ENCODE data around the gene GOLM1. TPM values are rescaled to one million over a fixed set of nuclear protein-coding genes. Genes with fewer than 3 reads are reported as not detected.

The GOLM1 gene
- total and polyA plus RNA-seq, 9 of the 15 experiments (the other 6 are each of a cell fraction or from before 2014, with no cell fraction given) = 0.09 to 0.96 (median 0.40) TPM; not detected in 4

- CTCF ChIA-PET (ENCODE audit: low intra/inter-chr PET ratio) = no interaction called here
- Histone ChIP-seq H3K9me3 (replicated peaks; ENCODE audit: control insufficient read depth, insufficient read depth, low read depth, low read length) (no peaks in the 10 kb centered on the region), H3K4me3 (no peak overlapping the region), H2AFZ (ENCODE audit: low read depth, low read length) (no peak overlapping the region), H3K9me1 (ENCODE audit: control insufficient read depth, insufficient read depth, low read length) (no peaks in the 10 kb centered on the region), H3K4me1 (replicated peaks in 1 of 2; ENCODE audit: control insufficient read depth in 2 of 2, insufficient read depth in 2 of 2, low read length in 2 of 2) (no peaks in the 10 kb centered on the region; a peak in 1 of 5 replicates), H3K4me2 (ENCODE audit: insufficient read depth, low read length) (no peak overlapping the region), H3K36me3 (ENCODE audit: control insufficient read depth, insufficient read depth, low read length) (no peaks in the 10 kb centered on the region), H3K27ac (ENCODE audit: extremely low read depth, low read depth, low read length) (no peak overlapping the region), H3K9ac (ENCODE audit: insufficient read depth in 1 of 2, low read depth in 2 of 2, low read length in 2 of 2) (no peak overlapping the region), H3K79me2 (ENCODE audit: control insufficient read depth, insufficient read depth, low read length) (no peaks in the 10 kb centered on the region), H4K20me1 (replicated peaks; ENCODE audit: control insufficient read depth, insufficient read depth, low read length) (no peaks in the 10 kb centered on the region), H3K27me3 (ENCODE audit: control insufficient read depth in 2 of 2, insufficient read depth in 2 of 2, low read length in 2 of 2) (peaks cover 5 to 28% of the 10 kb centered on the region in 2 experiments; a peak in 4 of 5 replicates)
- BruUV-seq (replicated peaks) = no TSS peak
- 23% methylated on average over 9 of the region's 9 CpGs for WGBS (ENCODE audit: insufficient coverage, low coverage, missing lambda C conversion rate)
- ATAC-seq (no peak), FAIRE-seq (no peak), DNase-seq (ENCODE audit: extremely low read depth in 1 of 4, low spot score in 3 of 4) (no peak)
- in situ Hi-C loops (cut with MboI) = no loop called here
- TF ChIP-seq KDM4B (IDR thresholded peaks at IDR 0.05; ENCODE audit: borderline replicate concordance in 2 of 2, low read depth in 1 of 2) (no peak), HDAC8 (tag; IDR thresholded peaks at IDR 0.05) (no peak), CBX8 (IDR thresholded peaks at IDR 0.05; ENCODE audit: borderline replicate concordance, extremely low read depth, low read depth, low read length, poor library complexity, severe bottlenecking) (no peak), ZFP36 (IDR thresholded peaks at IDR 0.05; ENCODE audit: low read depth, low read length, partially characterized antibody) (no peak)
- intact Hi-C loops (cut with micrococcal nuclease) = no loop called here
- POLR2A ChIA-PET = no interaction called here
These were observed 62.8 kb downstream of the GOLM1 start for GRCh38 chr9:86036555-86036954.

- DNase-seq (ENCODE audit: extremely low read depth in 1 of 4, low spot score in 3 of 4) (no peak), FAIRE-seq (no peak), ATAC-seq (no peak)
- Histone ChIP-seq H3K36me3 (ENCODE audit: control insufficient read depth, insufficient read depth, low read length) (no peaks in the 10 kb centered on the region), H3K4me3 (no peak overlapping the region), H3K27ac (ENCODE audit: extremely low read depth, low read depth, low read length) (no peak overlapping the region), H3K79me2 (ENCODE audit: control insufficient read depth, insufficient read depth, low read length) (no peaks in the 10 kb centered on the region), H3K4me1 (replicated peaks in 1 of 2; ENCODE audit: control insufficient read depth in 2 of 2, insufficient read depth in 2 of 2, low read length in 2 of 2) (no peaks in the 10 kb centered on the region), H4K20me1 (replicated peaks; ENCODE audit: control insufficient read depth, insufficient read depth, low read length) (no peaks in the 10 kb centered on the region), H3K4me2 (ENCODE audit: insufficient read depth, low read length) (no peak overlapping the region), H3K9me3 (replicated peaks; ENCODE audit: control insufficient read depth, insufficient read depth, low read depth, low read length) (no peaks in the 10 kb centered on the region), H3K9me1 (ENCODE audit: control insufficient read depth, insufficient read depth, low read length) (no peaks in the 10 kb centered on the region), H2AFZ (ENCODE audit: low read depth, low read length) (no peak overlapping the region), H3K27me3 (ENCODE audit: control insufficient read depth in 2 of 2, insufficient read depth in 2 of 2, low read length in 2 of 2) (peaks cover 0 to 28% of the 10 kb centered on the region in 2 experiments; a peak in 4 of 5 replicates), H3K9ac (ENCODE audit: insufficient read depth in 1 of 2, low read depth in 2 of 2, low read length in 2 of 2) (no peak overlapping the region)
- BruUV-seq (replicated peaks) = no TSS peak
- WGBS (ENCODE audit: insufficient coverage, low coverage, missing lambda C conversion rate) = 18% methylated on average over 12 of the region's 15 CpGs
- ChIA-PET POLR2A (no interaction called here), CTCF (ENCODE audit: low intra/inter-chr PET ratio) (no interaction called here)
- intact Hi-C loops (cut with micrococcal nuclease) = no loop called here
- in situ Hi-C loops (cut with MboI) = no loop called here
- TF ChIP-seq TCF15 (CRISPR knock-in tag; IDR thresholded peaks at IDR 0.05) = no peak
- no peak for TF ChIP-seq MAFK (IDR thresholded peaks at IDR 0.05; ENCODE audit: low read length)
- TF ChIP-seq SNAPC5 (CRISPR knock-in tag; IDR thresholded peaks at IDR 0.05) = no peak
These were observed 63.4 kb downstream of the GOLM1 start for GRCh38 chr9:86035827-86036440.

Measured in K562 (cell line).